H1 (cell line): ENCODE data around the gene PRR27. TPM values are rescaled to one million over a fixed set of nuclear protein-coding genes. Genes with fewer than 3 reads are reported as not detected.

ENCODE experiments used
- CTCF ChIA-PET: fragments of 300-600 bp; sonication (Branson Sonifier 250); formaldehyde crosslinking; loops from one replicate; lab custom pipeline; 2021; ENCODE audit not compliant: partially characterized antibody; lab: Charles Lee
- POLR2A ChIA-PET: fragments of 300-600 bp; sonication (Branson Sonifier 250); formaldehyde crosslinking; loops from one replicate; lab custom pipeline; 2021; ENCODE audit warnings: inconsistent platforms; ENCODE audit not compliant: partially characterized antibody; lab: Charles Lee
- DNase-seq, 2 experiments: peaks; one replicate each; pipeline versions ENCODE4 v3.0.0 to v3.0.0-alpha.2; 2010 to 2022; ENCODE audit warnings: low spot score in 2 of 2, low read depth in 1 of 2, mixed read lengths in 1 of 2
- FAIRE-seq: peaks from 2 replicates; lab custom pipeline; 2011; peaks lifted over from hg19 to GRCh38; lab: Jason Lieb, UNC
- H2AFZ ChIP-seq: 2 replicates; pipeline ENCODE4 v1.8.1; 2012; ENCODE audit warnings: low read length, inconsistent platforms
- H2AK5ac ChIP-seq: 2 replicates; pipeline ENCODE4 v1.6.1; 2013; ENCODE audit warnings: low read depth, low read length
- H2BK120ac ChIP-seq: replicated peaks from 2 replicates; pipeline ENCODE3; 2013; ENCODE audit warnings: low read depth, low read length, inconsistent platforms
- H2BK12ac ChIP-seq: 2 replicates; pipeline ENCODE4 v1.6.1; 2013; ENCODE audit warnings: low read depth, low read length
- H2BK15ac ChIP-seq: 2 replicates; pipeline ENCODE4 v1.6.1; 2013; ENCODE audit warnings: low read length
- H2BK20ac ChIP-seq: 2 replicates; pipeline ENCODE4 v1.6.1; 2013; ENCODE audit warnings: low read length
- H2BK5ac ChIP-seq: 2 replicates; pipeline ENCODE4 v1.6.1; 2013; ENCODE audit warnings: low read depth, low read length
- H3K14ac ChIP-seq: 2 replicates; pipeline ENCODE4 v1.6.1; 2013; ENCODE audit warnings: inconsistent platforms; ENCODE audit not compliant: insufficient read length
- H3K18ac ChIP-seq: 2 replicates; pipeline ENCODE4 v1.6.1; 2013; ENCODE audit warnings: low read length; ENCODE audit errors: extremely low read depth
- H3K23ac ChIP-seq: 2 replicates; pipeline ENCODE4 v1.6.1; 2013; ENCODE audit warnings: inconsistent platforms; ENCODE audit not compliant: insufficient read length
- H3K23me2 ChIP-seq: 2 replicates; pipeline ENCODE4 v1.6.1; 2013; ENCODE audit warnings: low read depth, low read length
- H3K27ac ChIP-seq: 2 replicates; pipeline ENCODE4 v1.6.1; 2011; ENCODE audit warnings: low read depth, low read length, inconsistent platforms
- H3K27me3 ChIP-seq, 4 experiments: replicated peaks in 1 of 4; 1 replicate in 1 of 4; 2 replicates in 3 of 4; pipeline versions ENCODE4 v1.6.1 to v1.8.1; 2011 to 2013; ENCODE audit warnings: low read length in 3 of 4, mild to moderate bottlenecking in 3 of 4, inconsistent platforms in 2 of 4, mixed read lengths in 2 of 4, moderate library complexity in 1 of 4; ENCODE audit not compliant: control insufficient read depth in 3 of 4, insufficient read depth in 3 of 4; ENCODE audit errors: extremely low read depth in 1 of 4
- H3K36me3 ChIP-seq, 4 experiments: 2 replicates each; pipeline versions ENCODE4 v1.6.1 to v1.8.1; 2011 to 2013; ENCODE audit warnings: mild to moderate bottlenecking in 4 of 4, low read length in 3 of 4, moderate library complexity in 2 of 4, control low read depth in 1 of 4, inconsistent platforms in 1 of 4; ENCODE audit not compliant: insufficient read depth in 4 of 4, control insufficient read depth in 2 of 4
- H3K4ac ChIP-seq: replicated peaks from 2 replicates; pipeline ENCODE3; 2013; ENCODE audit warnings: low read length, low read depth, mixed read lengths, inconsistent platforms; ENCODE audit not compliant: insufficient read length
- H3K4me1 ChIP-seq, 4 experiments: replicated peaks in 1 of 4; 1 replicate in 1 of 4; 2 replicates in 3 of 4; pipeline versions ENCODE4 v1.6.1 to v1.8.1; 2011 to 2013; ENCODE audit warnings: low read length in 3 of 4, inconsistent platforms in 2 of 4, mixed read lengths in 1 of 4; ENCODE audit not compliant: insufficient read depth in 4 of 4, control insufficient read depth in 3 of 4
- H3K4me2 ChIP-seq, 2 experiments: 2 replicates each; pipeline versions ENCODE4 v1.6.1 to v1.8.1; 2011 to 2013; ENCODE audit warnings: low read depth in 2 of 2, low read length in 2 of 2, control low read depth in 1 of 2, inconsistent platforms in 1 of 2, mild to moderate bottlenecking in 1 of 2; ENCODE audit not compliant: insufficient read depth in 1 of 2
- H3K4me3 ChIP-seq, 4 experiments: fragments of 200-600, 300-600 bp in 1 of 4; sonication (generic), shearing (Covaris generic), sonication (Bioruptor Twin) in 1 of 4; 2 replicates each; pipeline versions ENCODE4 v1.5.1 to v1.8.1; 2011 to 2016; ENCODE audit warnings: low read length in 4 of 4, low read depth in 3 of 4, control low read depth in 2 of 4, inconsistent platforms in 2 of 4, mild to moderate bottlenecking in 2 of 4, mixed read lengths in 1 of 4, moderate library complexity in 1 of 4; ENCODE audit not compliant: insufficient read depth in 2 of 4; ENCODE audit errors: extremely low read depth in 1 of 4
- H3K56ac ChIP-seq: replicated peaks from 2 replicates; pipeline ENCODE3; 2013; ENCODE audit warnings: low read depth, mild to moderate bottlenecking, mixed read lengths, low read length, inconsistent platforms; ENCODE audit not compliant: insufficient read length
- H3K79me1 ChIP-seq: 2 replicates; pipeline ENCODE4 v1.6.1; 2013; ENCODE audit warnings: low read depth, low read length, control low read depth
- H3K79me2 ChIP-seq, 2 experiments: 2 replicates each; pipeline versions ENCODE4 v1.6.1 to v1.8.1; 2012 to 2013; ENCODE audit warnings: low read length in 2 of 2, mild to moderate bottlenecking in 2 of 2, inconsistent platforms in 1 of 2; ENCODE audit not compliant: insufficient read depth in 2 of 2, control insufficient read depth in 1 of 2
- H3K9ac ChIP-seq, 4 experiments: replicated peaks in 1 of 4; 1 replicate in 1 of 4; 2 replicates in 3 of 4; pipeline versions ENCODE4 v1.6.1 to v1.8.1; 2011 to 2013; ENCODE audit warnings: low read depth in 3 of 4, low read length in 3 of 4, control low read depth in 2 of 4, mild to moderate bottlenecking in 2 of 4, moderate library complexity in 2 of 4, inconsistent platforms in 1 of 4; ENCODE audit errors: extremely low read depth in 1 of 4
- H3K9me3 ChIP-seq, 2 experiments: 2 replicates each; pipeline versions ENCODE4 v1.6.1 to v1.8.1; 2012 to 2013; ENCODE audit warnings: mild to moderate bottlenecking in 2 of 2, moderate library complexity in 2 of 2, control low read depth in 1 of 2, inconsistent platforms in 1 of 2, low read depth in 1 of 2, low read length in 1 of 2, mixed read lengths in 1 of 2; ENCODE audit not compliant: insufficient read depth in 2 of 2
- H4K20me1 ChIP-seq, 2 experiments: replicated peaks in 1 of 2; 2 replicates each; pipeline versions ENCODE3 to v1.8.1; 2011 to 2013; ENCODE audit warnings: inconsistent platforms in 2 of 2, low read length in 2 of 2, mild to moderate bottlenecking in 1 of 2; ENCODE audit not compliant: insufficient read depth in 2 of 2, control insufficient read depth in 1 of 2
- H4K5ac ChIP-seq: 2 replicates; pipeline ENCODE4 v1.6.1; 2013; ENCODE audit warnings: low read length, low read depth, mixed read lengths, inconsistent platforms; ENCODE audit not compliant: insufficient read length
- H4K8ac ChIP-seq: 2 replicates; pipeline ENCODE4 v1.8.0; 2013; ENCODE audit warnings: mild to moderate bottlenecking, moderate library complexity, low read length, inconsistent platforms; ENCODE audit not compliant: insufficient read depth; ENCODE audit errors: extremely low read depth
- H4K91ac ChIP-seq: replicated peaks from 2 replicates; pipeline ENCODE3; 2013; ENCODE audit warnings: low read length, mixed read lengths, inconsistent platforms; ENCODE audit not compliant: insufficient read length
- CBX5 ChIP-seq: fragments of 300-800, 300-1000 bp; sonication (generic); IDR thresholded peaks from 2 replicates; pipeline ENCODE4 v1.7.1; 2016; ENCODE audit warnings: antibody characterized with exemption, low read length, low read depth
- FOSL1 ChIP-seq: IDR thresholded peaks from 2 replicates; pipeline ENCODE4 v1.6.1; 2011; ENCODE audit warnings: mild to moderate bottlenecking, low read depth, low read length, moderate library complexity; ENCODE audit not compliant: insufficient read depth
- JUND ChIP-seq: IDR thresholded peaks from 2 replicates; pipeline ENCODE4 v1.6.1; 2011; ENCODE audit warnings: mild to moderate bottlenecking, improper control_type of control experiment, low read length
- NRF1 ChIP-seq: IDR thresholded peaks from 2 replicates; pipeline ENCODE4 v1.6.1; 2011; ENCODE audit warnings: mild to moderate bottlenecking, low read depth, low read length, improper control_type of control experiment
- RNF2 ChIP-seq: fragments of 200-900, 300-1000 bp; sonication (generic); IDR thresholded peaks from 2 replicates; pipeline ENCODE4 v1.7.1; 2016; ENCODE audit warnings: borderline replicate concordance, low read depth, mild to moderate bottlenecking, antibody characterized with exemption, low read length; ENCODE audit not compliant: poor library complexity, severe bottlenecking; ENCODE audit errors: missing control alignments
- SIN3A ChIP-seq, 2 experiments: IDR thresholded peaks in 1 of 2; conservative IDR thresholded peaks in 1 of 2; 2 replicates each; pipeline ENCODE4 v1.6.1; 2011 to 2012; ENCODE audit warnings: low read length in 2 of 2, improper control_type of control experiment in 1 of 2, low read depth in 1 of 2, mild to moderate bottlenecking in 1 of 2
- SIX5 ChIP-seq: IDR thresholded peaks from 2 replicates; pipeline ENCODE4 v1.6.1; 2011; ENCODE audit warnings: mild to moderate bottlenecking, low read depth, low read length
- YY1 ChIP-seq: IDR thresholded peaks from 2 replicates; pipeline ENCODE4 v1.6.1; 2011; ENCODE audit warnings: low read depth, mild to moderate bottlenecking, low read length
- WGBS, 2 experiments: shearing (Covaris generic) in 1 of 2; methylation state at CpG; one replicate each; pipeline versions ENCODE4 v1.1.6 to v1.1.7; 2013 to 2015; ENCODE audit warnings: low lambda C conversion rate in 2 of 2, mixed read lengths in 2 of 2, inconsistent platforms in 1 of 2, low coverage in 1 of 2, missing lambda C conversion rate in 1 of 2; ENCODE audit not compliant: insufficient replicate concordance in 2 of 2, insufficient coverage in 1 of 2, insufficient read length in 1 of 2; ENCODE audit errors: extremely low coverage in 1 of 2, missing lambda C conversion rate in 1 of 2; 5-methylcytosine and 5-hydroxymethylcytosine counted together
- polyA plus RNA-seq, 7 experiments: library from polyadenylated mRNA; depleted of rRNA in 3 of 7; stranded (reverse) in 5 of 7; unstranded in 2 of 7; fragments of >200 nt in 5 of 7; fragments of 200-250 nt in 2 of 7; gene quantifications; 1 replicate in 5 of 7; 2 replicates in 1 of 7; 4 replicates in 1 of 7; pipeline versions ENCODE4 v1.2.1 to v1.2.3, GENCODE V29; 2011 to 2013; ENCODE audit warnings: missing spikeins in 2 of 7, mixed read lengths in 2 of 7
- total RNA-seq: library from RNA; stranded (reverse); fragmentation: NEBNext Ultra II Directional; extraction: Animal tissue kit (Norgen Biotek cat#: 25700); gene quantifications from 2 replicates; pipeline ENCODE4 v1.2.1, GENCODE V29; 2021

PRR27 gene
- total and polyA plus RNA-seq, 2 of the 8 experiments (the other 6 are each of a cell fraction or from before 2014, with no cell fraction given), result not detected

DNA sequence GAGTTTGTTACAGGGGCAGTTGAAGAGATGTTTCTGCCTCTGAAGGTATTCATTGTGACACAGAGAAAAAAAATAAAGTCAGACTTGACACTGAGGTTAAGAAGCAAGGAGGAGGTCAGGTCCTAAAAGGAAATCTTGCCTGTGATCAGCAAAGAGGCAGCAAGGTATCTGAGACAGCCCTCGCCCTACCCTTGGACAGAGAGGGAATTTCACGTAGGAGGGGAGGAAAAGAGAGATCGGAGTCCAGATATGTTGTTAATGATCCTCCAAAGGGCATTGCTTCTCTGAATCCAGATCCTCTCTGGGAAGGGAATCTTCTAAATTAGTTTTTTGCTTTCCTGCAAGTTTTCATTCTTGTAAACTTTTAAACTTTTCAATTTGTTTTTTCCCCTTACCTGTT, 15.3 kb upstream of the PRR27 start:
- no peak overlapping the region for H3K9ac ChIP-seq
- no peak overlapping the region for H2AK5ac ChIP-seq
- H2BK15ac ChIP-seq, result no peak overlapping the region
- H2BK12ac ChIP-seq, result no peak overlapping the region
- no peak overlapping the region for H3K4me2 ChIP-seq
- H4K5ac ChIP-seq, result no peak overlapping the region
- ChIA-PET POLR2A (no interaction called here), CTCF (no interaction called here)
- H3K79me2 ChIP-seq, result no peaks in the 10 kb centered on the region
- H4K8ac ChIP-seq, result no peak overlapping the region
- no peak overlapping the region for H2BK5ac ChIP-seq
- no peak for DNase-seq
- no peak overlapping the region for H3K14ac ChIP-seq
- H3K9me3 ChIP-seq, result no peaks in the 10 kb centered on the region
- no peak overlapping the region for H3K56ac ChIP-seq
- H4K91ac ChIP-seq, result no peak overlapping the region
- H2BK20ac ChIP-seq, result no peak overlapping the region
- no peak overlapping the region for H3K18ac ChIP-seq
- no peak overlapping the region for H3K27ac ChIP-seq
- H3K79me1 ChIP-seq, result no peaks in the 10 kb centered on the region
- WGBS, 2 experiments, result 97% methylated on average over 3 of the region's 3 CpGs; no CpG with 5 or more reads in 1 of the 2 experiments
- H3K27me3 ChIP-seq, result no peaks in the 10 kb centered on the region
- peak overlapping the region; percentile 27; the same call in 1 of the 2 replicates for H2AFZ ChIP-seq
- TF ChIP-seq JUND, result no peak
- TF ChIP-seq RNF2, result no peak
- TF ChIP-seq CBX5, result no peak
- no peak for TF ChIP-seq SIX5
- TF ChIP-seq SIN3A (conservative IDR thresholded peaks at IDR 0.05 in 1 of 2, IDR thresholded peaks at IDR 0.05 in 1 of 2; ENCODE audit: low read depth in 1 of 2, low read length in 2 of 2), result no peak
- no peak for TF ChIP-seq NRF1
- no peak for TF ChIP-seq YY1
- TF ChIP-seq FOSL1, result no peak
- H3K4me1 ChIP-seq, result no peaks in the 10 kb centered on the region
- FAIRE-seq, result no peak
- no peak overlapping the region for H3K23ac ChIP-seq
- H3K23me2 ChIP-seq, result no peaks in the 10 kb centered on the region
- H3K36me3 ChIP-seq, result no peaks in the 10 kb centered on the region
- no peak overlapping the region for H2BK120ac ChIP-seq
- H3K4ac ChIP-seq, result no peak overlapping the region
- no peaks in the 10 kb centered on the region for H4K20me1 ChIP-seq
- H3K4me3 ChIP-seq, result no peak overlapping the region
